GOT3 (cell line): Measurements from ENCODE around the gene ERICH2.

Experiments
- DNase-seq: peaks from one replicate; lab custom pipeline; 2025; ENCODE audit warnings: mixed read lengths; lab: John Stamatoyannopoulos, UW

The ERICH2 gene

DNA sequence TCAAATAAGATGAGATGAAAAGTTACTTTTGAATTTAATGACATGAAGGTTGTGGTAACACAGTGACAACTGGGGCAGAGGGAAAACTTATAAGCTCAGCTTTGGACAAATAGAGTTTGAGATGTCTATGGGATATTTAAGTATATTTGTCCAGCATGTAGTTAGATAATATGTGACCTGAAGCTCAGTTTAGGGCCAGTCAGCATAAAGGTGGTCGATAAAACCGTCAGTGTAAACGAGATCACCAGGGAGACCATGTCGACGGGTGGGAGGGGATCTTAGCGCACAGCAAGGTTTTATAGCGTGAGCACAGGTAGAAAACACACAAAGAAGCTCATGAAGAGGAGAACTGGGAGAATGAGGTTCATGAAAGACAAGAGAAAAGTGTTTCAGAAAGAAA is 7.4 kb upstream of the ERICH2 start:
- DNase-seq, result no peak

GRCh38 chr2:170763232-170763631 is 6.9 kb upstream of the ERICH2 start:
- no peak for DNase-seq

GRCh38 chr2:170764880-170765261 is 5.3 kb upstream of the ERICH2 start:
- DNase-seq, result no peak

DNA sequence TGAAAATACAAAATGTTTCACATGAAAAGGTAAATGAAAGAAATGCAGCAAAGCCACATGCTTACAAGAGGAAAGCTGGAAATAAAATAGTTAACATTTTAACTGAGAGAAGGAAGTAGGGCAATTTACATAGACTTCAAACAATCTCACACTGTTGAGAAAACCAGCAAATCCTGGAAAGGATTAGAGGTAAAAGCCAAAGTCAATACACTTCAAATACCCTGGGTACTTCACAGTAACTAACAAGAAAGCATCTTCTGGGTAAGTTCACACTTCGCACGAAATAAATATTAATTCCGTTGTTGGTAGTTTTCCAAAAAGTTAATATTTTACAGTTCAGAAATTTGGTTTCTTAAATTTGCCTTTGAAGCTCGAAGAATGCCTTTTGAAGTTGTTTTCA is 3.5 kb upstream of the ERICH2 start:
- no peak for DNase-seq

GRCh38 chr2:170770606-170771420 is 635 bp downstream of the ERICH2 start:
- peak; percentile 34 for DNase-seq

DNA sequence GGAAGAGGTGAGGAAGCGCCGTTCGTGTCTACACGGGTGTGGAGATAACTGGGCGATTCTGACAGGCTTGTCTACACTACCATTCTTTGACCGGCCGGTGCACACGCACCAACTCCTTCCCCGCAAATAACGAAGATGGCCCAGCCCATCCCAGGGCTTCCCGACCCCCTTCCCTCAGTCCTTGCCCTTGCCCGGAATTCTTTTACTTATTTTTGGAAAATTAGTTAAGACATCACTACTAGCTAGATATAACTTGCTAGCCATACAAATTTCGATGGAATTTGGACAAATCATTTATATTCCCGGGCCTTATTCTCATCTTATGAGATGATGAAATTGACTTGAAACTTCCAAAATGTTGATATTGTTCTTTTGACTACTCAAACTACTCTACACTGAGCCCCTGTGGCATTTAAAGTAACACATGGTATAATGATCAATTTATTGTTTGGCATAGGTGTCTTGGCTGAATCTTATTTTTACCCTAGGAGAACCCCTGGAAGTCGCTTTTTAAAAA is 1.3 kb downstream of the ERICH2 start:
- no peak for DNase-seq

DNA sequence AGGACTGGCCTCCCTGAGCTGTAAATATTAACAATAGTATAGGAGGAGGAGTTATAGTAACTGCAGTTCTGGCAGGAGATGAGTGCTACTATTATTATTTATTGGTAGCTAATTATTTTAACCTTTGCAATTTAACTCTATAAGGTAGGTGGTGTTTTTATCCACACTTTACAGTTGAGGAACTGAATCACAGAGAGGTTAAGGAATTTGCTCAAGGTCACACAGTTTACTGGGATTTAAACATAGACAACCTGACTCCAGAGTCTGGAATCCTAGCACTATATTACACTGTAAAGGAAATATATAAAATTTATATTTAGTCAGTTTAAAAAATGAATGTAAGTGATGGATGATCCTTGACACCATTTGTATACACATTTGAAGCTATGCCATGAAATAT is 2.1 kb downstream of the ERICH2 start:
- no peak for DNase-seq

DNA sequence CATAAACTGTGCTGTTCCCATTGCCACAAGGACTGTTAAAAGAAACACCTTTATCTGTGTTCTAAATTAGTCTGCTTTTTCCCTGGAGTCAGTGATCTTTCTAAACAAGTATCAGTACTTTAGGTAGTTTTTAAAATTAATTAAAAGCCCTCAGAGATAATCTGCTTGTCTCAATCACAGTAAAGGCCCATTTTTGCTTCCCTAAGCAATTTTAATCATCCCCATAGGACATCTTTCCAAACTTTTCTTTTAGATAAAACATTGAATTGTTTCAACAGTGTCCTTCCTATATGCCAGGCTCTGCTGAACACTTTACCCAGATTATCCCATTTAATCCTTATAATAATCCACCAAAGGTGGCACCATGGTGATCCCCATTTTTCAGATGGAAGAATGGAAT is 3.9 kb downstream of the ERICH2 start:
- no peak for DNase-seq

- no peak for DNase-seq
Measured at GRCh38 chr2:170778900-170779299, 8.7 kb downstream of the ERICH2 start.

DNA sequence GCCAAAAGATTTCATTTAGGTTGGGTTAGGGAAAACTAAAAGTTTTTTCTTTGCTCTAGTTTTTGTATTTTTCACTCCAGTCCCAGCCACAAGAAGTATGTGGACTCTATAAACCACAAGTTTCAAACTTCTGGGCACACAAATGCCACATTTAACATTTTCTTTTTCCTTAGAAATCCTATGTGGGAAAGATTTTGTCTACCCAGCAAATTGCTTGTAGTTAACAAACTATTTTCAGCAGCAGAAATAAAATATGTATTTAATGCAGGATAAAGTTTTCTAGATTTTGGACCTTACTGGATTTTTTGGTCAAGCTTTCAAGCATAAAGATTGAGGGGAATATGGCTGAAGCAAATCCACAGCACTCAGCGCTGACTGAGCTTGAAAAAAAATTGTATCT is 9.1 kb downstream of the ERICH2 start:
- no peak for DNase-seq

DNA sequence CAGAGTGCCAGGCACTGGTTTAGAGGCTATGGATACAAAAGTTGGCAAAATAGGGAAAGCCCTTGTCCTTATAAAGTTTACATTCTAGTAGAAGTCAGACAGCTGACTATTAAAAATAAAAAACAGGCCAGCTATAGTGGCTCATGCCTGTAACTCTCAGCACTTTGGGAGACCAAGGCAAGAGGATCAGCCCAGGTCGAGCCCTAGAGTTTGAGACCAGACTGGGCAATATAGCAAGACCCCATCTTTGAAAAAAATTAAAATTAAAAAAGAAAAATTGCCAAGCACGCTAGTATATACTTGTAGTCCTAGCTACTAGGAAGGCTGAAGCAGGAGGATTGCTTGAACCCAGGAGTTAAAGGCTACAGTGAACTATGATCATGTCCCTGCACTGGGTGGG is 12.5 kb downstream of the ERICH2 start:
- no peak for DNase-seq

GRCh38 chr2:170783549-170783948 is 13.4 kb downstream of the ERICH2 start:
- no peak for DNase-seq

- DNase-seq, result no peak
Measured at GRCh38 chr2:170798996-170799395, 28.8 kb downstream of the ERICH2 start.

- DNase-seq, result no peak
Measured at GRCh38 chr2:170806548-170806947, 36.4 kb downstream of the ERICH2 start.

DNA sequence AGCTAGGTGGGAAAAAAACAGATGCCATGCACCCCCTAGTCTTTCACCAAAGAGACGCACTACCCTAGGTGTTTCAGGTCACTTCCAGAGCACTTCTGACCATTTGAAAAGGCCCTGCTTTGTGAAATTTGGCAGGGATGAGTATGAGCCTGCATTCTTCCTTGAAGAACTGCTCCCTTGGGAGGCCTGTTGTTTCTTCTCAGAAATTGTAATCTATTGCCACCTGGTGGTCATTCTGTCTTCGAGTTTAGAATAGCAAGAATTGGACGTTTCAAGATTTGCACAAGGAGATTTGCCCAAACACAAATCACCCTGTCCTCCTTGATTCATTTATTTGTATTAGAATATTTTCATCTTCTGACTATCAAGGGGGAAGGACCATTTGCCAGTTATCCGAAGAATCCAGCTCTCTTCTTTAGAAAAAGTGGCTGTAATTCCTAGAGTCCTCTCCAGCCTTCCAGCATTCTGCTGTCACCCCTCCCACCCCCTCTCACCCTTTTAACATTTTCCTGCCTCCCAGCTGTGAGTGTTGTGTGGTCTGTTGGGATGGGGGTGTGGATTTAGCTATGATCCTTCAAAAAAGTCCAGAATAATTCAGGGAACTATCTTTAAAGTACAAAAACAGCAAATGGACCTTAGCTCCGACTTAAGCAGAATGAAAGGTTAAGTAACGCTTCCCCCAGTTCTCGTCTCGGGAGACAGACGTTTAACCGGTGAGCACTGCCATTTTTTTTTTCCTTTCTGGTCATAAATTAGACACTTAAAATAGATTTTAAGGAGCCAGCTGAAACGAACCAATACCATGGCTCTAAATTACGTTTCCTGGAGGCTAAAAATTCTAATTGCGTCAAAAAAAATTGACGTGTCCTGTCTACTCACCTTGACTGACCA is 42.8 kb downstream of the ERICH2 start:
- no peak for DNase-seq

- no peak for DNase-seq
Measured at GRCh38 chr2:170813611-170814532, 43.7 kb downstream of the ERICH2 start.

- no peak for DNase-seq
Measured at GRCh38 chr2:170814533-170815230, 44.5 kb downstream of the ERICH2 start.

- DNase-seq, result no peak
Measured at GRCh38 chr2:170815311-170815710, 45.1 kb downstream of the ERICH2 start.

GRCh38 chr2:170815746-170816503 is 45.7 kb downstream of the ERICH2 start:
- DNase-seq, result no peak

DNA sequence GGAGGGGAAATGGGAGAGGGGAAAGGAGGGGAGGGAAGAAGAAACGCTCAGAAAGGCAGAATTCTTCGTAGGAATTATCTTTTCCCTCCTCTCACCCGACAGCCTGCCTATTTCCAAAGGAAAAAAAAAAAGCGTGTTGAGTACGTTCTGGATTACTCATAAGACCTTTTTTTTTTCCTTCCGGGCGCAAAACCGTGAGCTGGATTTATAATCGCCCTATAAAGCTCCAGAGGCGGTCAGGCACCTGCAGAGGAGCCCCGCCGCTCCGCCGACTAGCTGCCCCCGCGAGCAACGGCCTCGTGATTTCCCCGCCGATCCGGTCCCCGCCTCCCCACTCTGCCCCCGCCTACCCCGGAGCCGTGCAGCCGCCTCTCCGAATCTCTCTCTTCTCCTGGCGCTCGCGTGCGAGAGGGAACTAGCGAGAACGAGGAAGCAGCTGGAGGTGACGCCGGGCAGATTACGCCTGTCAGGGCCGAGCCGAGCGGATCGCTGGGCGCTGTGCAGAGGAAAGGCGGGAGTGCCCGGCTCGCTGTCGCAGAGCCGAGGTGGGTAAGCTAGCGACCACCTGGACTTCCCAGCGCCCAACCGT is 46.4 kb downstream of the ERICH2 start, which contains the start of gene GAD1:
Gene GAD1 (plus strand): TSS at position 384 of the 589 bp plus-strand sequence. CDS start 1,705 bp downstream, outside the sequence.
- no peak for DNase-seq
